Measurements from ENCODE around the gene CLSTN1.
"Not testable (repeated sequence)": the region's sequence is repeated elsewhere in the genome, so short reads cannot be mapped to it uniquely, and the experiment has no call there.

CLSTN1 gene

DNA sequence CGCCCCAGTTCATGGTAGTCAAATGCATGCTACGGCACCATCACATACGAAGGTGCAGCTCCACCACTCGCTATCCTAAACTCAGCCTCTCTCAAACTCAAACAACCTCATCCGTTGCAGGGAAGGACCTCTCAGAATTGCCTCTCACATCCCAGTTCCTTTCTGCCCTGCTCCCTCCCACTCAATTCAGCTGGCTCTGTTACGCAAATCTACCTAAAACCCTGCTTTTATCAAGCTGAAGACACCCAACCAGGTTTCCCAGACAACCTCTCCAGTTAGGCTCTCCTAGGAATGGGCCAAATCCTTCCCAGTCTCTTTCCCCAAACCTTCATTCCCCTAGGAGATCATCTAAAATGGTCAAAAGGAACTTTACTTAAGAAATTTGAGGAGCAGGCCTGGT lies 62.9 kb downstream of the CLSTN1 start:
- DNase-seq, result no peak

GRCh38 chr1:9759939-9760338 lies 63.8 kb downstream of the CLSTN1 start:
- no peak for DNase-seq

- no peak for DNase-seq
These were observed 65.1 kb downstream of the CLSTN1 start for GRCh38 chr1:9758559-9759121.

GRCh38 chr1:9755441-9755995 lies 68.2 kb downstream of the CLSTN1 start:
- DNase-seq, result no peak

DNA sequence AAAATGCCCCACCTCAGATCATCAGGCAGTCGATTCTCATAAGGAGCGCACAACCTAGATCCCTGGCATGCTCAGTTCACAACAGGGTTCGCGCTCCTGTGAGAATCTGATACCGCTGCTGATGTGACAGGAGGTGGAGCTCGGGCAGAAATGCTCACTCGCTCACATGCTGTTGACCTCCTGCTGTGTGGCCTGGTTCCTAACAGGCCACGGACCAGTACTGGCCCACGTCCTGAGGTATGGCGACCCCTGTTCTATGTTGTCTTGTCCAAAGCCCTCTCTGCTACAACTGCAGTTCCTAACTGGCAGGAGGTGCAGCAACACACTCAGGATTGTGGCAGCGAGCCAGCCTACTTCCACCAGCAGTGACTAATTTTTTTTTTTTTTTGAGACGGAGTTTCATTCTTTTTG lies 70.6 kb downstream of the CLSTN1 start:
- DNase-seq, result no peak

- no peak for DNase-seq
These were observed 71.8 kb downstream of the CLSTN1 start for GRCh38 chr1:9751971-9752370.

- no peak for DNase-seq
These were observed 74.4 kb downstream of the CLSTN1 start for GRCh38 chr1:9749361-9749760.

DNA sequence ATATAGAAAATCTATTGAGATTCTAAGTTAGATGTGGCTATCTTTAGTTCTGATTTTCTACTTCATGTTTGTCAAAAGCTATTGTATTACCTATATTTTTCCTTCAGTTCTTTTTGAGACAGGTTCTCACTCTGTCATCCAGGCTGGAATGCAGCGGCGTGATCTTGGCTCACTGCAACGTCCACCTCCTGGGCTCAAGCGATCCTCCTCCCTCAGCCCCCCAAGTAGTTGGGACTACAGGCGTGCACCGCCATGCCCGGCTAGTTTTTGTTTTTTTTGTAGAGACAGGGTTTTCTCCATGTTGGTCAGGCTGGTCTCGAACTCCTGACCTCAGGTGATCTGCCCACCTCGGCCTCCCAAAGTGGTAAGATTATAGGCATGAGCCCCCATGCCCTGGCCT lies 75.4 kb downstream of the CLSTN1 start:
- DNase-seq, result not testable (repeated sequence)

GRCh38 chr1:9746651-9747050 lies 77.1 kb downstream of the CLSTN1 start:
- no peak for DNase-seq

DNA sequence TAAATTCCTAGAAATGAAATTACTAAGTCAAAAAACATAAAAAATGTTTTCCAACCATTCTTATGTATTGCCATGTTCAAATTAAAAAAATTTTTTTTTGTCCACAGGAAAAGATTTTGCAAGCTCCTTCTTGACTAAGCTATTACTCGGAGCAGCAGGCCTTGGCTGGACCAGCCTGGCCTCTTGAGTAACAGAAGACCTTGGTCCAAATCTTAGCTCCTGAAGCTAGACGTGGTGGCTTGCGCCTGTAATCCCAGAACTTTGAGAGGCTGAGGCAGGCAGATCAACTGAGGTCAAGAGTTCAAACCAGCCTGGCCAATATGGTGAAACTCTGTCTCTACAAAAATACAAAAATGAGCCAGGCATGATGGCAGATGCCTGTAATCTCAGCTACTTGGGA lies 77.6 kb downstream of the CLSTN1 start:
- DNase-seq, result no peak

DNA sequence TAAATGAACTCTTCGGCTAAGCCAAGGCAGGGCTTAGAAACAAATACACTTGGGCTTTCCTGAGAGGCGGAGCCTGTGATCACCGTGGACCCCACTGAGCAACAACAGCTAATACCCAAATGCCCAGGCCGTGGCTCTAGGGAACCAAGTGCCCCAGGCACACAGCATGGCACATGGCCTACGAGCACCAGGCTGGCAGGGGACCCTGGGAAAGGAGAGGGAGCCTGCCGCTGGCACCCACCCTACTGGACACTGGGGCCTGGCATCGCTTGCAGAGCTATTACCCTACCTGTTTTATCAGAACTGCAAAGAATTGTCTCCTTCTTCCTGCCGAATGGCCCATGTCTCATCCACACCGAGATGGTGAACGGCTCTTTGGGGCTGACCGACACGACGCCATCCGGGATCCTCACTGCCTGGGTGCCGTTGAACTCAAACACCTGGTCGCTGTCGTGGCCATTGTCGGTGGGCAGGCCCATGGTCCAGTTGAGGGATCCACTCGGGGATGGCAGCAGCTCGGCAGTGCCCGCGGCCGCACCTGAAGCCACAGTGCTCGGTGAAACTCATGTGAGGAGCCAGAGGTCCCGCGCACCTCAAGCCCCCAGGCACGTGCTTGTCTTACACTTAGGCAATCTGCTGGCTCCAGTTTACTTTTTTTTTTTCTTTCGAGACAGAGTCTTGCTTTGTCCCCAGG lies 79.5 kb downstream of the CLSTN1 start:
- DNase-seq, result no peak

GRCh38 chr1:9737671-9738070 lies 86.1 kb downstream of the CLSTN1 start:
- DNase-seq, result no peak

DNA sequence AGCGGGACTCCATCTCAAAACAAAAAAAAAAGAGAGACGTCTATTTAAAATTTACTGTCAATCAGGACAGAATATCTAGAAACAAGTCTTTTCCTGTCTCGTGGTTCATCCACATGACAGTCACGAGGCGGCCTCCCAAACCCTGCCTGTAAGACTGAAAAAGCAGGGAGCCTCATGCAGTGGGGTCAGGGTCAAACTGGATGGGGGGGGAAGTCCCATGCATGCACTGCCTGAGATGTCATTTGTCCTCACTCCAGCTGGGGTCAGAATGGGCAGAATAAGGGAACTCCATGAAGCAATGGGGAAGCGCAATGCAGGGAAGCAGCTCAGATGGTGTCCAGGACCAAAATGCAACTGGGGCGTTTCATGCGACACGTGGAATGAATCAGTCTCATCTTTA lies 86.7 kb downstream of the CLSTN1 start:
- DNase-seq, result no peak

DNA sequence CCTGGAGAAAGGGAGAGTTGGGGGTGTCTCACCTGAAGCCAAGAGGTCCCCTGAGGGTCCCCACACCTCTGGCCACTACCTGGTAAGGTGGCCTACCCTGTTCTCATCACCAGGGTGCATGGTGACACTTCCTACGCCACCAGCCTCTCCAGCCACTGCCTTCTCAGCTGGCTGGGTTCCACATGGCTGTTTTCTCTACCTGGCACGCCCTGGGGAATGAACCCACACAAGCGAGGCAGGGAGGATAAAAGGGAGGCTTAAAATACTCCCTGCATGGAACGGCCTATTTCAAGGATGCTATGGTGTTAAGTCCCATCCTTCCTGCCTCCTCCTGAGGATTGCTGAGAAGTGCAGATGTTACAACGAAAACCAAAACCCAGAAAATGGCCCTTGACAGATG lies 87.5 kb downstream of the CLSTN1 start:
- DNase-seq, result no peak

- no peak for DNase-seq
These were observed 88.0 kb downstream of the CLSTN1 start for GRCh38 chr1:9735800-9736199.

GRCh38 chr1:9733160-9733789 lies 90.5 kb downstream of the CLSTN1 start:
- no peak for DNase-seq

DNA sequence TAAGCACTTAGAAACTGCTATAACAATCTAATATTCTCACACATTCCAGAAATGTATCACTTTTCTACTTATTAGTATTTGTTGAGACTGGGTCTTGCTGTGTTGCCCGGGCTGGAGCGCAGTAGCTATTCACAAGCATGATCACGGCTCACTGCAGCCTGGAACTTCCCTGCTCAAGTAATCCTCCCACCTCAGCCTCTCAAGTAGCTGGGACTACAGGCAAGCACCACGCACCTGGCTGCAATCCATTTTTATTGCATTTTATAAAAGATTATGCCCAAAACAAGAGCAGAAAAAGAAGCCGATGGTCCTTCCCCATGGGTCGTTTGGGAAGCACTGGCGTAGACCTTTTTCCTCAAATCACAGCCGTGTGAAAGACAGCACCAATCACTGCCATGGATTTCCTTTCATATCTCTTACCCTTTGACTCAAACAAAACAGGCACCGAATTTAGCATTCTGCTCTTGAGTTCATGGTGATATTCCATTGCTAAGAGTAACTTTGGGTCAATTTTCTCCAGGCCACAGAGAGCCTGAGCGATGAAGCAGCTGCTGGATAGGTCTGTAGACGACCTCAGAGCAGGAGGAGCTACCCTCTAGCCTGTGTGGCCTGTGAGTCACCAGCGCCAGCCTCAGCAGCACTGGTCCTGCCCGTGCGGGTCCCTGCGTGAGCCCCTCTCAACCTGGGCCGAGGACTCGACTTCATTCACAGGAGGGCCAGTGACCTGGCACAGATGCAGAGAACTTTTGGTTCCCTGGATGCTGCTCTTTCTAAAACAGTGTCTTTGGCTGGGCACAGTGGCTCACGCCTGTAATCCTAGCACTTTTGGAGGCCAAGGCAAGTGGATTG lies 91.4 kb downstream of the CLSTN1 start:
- no peak for DNase-seq

- DNase-seq, result no peak
These were observed 92.2 kb downstream of the CLSTN1 start for GRCh38 chr1:9731561-9731960.

DNA sequence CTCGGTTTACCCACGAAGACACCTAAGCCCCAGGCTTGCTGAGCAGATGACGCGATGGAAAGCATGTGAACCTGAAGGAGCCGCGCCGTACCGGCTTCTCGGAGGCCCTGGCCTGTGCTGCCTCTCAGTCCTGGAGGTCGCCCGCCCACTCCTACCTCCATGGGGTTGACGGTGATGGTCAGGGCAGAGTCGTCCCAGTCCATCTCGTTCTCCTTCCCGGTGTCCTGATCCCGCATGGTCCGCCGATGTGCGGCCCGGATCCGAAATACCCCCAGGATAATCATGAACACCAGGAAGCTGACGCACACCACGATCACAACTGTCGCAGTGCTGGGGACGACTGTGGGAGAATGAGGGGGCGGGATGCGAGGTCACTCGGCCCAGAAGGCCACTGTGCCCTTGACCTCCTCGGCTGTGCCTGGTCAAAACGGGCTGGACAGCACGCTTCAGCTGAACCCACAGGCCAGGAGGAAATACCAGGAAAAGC lies 92.7 kb downstream of the CLSTN1 start:
- no peak for DNase-seq

- no peak for DNase-seq
These were observed 93.5 kb downstream of the CLSTN1 start for GRCh38 chr1:9730096-9730901.

DNA sequence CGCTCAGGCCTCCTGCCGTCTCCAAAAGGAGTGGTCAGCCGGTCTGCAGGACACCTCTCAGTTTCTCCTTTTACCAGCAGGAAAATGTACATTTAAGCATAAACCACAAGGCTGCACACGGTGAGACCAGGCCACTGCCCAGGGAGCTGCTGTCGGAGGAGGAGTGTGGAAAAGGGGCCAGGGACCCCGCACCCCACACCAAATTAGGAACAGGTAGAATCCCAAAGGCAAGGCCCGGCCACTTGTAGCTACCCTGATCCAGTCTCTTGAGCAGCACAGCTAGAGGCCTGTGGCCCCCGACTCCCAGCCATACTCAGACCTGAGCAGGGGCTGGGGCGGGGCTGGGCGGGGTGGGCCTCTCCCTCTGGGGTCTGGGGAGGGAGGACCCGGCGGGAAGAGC lies 94.2 kb downstream of the CLSTN1 start:
- no peak for DNase-seq
